NCI-H2196 treated with DMSO at 0.1 percent for 48 hours (cell line): ENCODE results near the gene CD4.
A peak's percentile ranks its signal among the peaks of the same experiment; 100 is the strongest.
"Not testable (repeated sequence)": the region's sequence is repeated elsewhere in the genome, so short reads cannot be mapped to it uniquely, and the experiment has no call there.

Experiments
- DNase-seq: peaks from one replicate; lab custom pipeline; 2025; ENCODE audit not compliant: unreplicated experiment; lab: John Stamatoyannopoulos, UW

CD4 gene

GRCh38 chr12:6788972-6789924 is at the start of gene CD4:
Gene CD4 (plus strand): TSS chr12:6789528. CDS start chr12:6800139, 10,611 bp downstream.
- DNase-seq, result no peak

GRCh38 chr12:6742080-6742479 is 47.2 kb upstream of the CD4 start:
- DNase-seq, result not testable (repeated sequence)

GRCh38 chr12:6742834-6743233 is 46.5 kb upstream of the CD4 start:
- DNase-seq, result no peak

- DNase-seq, result not testable (repeated sequence)
Observed at GRCh38 chr12:6743300-6743699, 46.0 kb upstream of the CD4 start.

- DNase-seq, result no peak
Observed at GRCh38 chr12:6745741-6746525, 43.4 kb upstream of the CD4 start.

GRCh38 chr12:6747216-6747615 is 42.1 kb upstream of the CD4 start:
- no peak for DNase-seq

GRCh38 chr12:6748761-6749160 is 40.6 kb upstream of the CD4 start:
- no peak for DNase-seq

- no peak for DNase-seq
Observed at GRCh38 chr12:6750506-6750905, 38.8 kb upstream of the CD4 start.

GRCh38 chr12:6751767-6752166 is 37.6 kb upstream of the CD4 start:
- no peak for DNase-seq

- no peak for DNase-seq
Observed at GRCh38 chr12:6752167-6752920, 37.0 kb upstream of the CD4 start.

GRCh38 chr12:6752921-6753771 is 36.2 kb upstream of the CD4 start, which contains the start of gene MLF2:
Gene MLF2 (minus strand): TSS chr12:6753141. CDS start chr12:6752334, 807 bp downstream.
- DNase-seq, result peak; percentile 77

- DNase-seq, result no peak
Observed at GRCh38 chr12:6753772-6754356, 35.5 kb upstream of the CD4 start.

- DNase-seq, result no peak
Observed at GRCh38 chr12:6754411-6754810, 34.9 kb upstream of the CD4 start.

- DNase-seq, result no peak
Observed at GRCh38 chr12:6757028-6757690, 32.2 kb upstream of the CD4 start.

GRCh38 chr12:6758506-6759095 is 30.7 kb upstream of the CD4 start:
- DNase-seq, result no peak

- DNase-seq, result no peak
Observed at GRCh38 chr12:6759741-6760140, 29.6 kb upstream of the CD4 start.

- DNase-seq, result no peak
Observed at GRCh38 chr12:6763380-6763779, 25.9 kb upstream of the CD4 start.

- peak; percentile 91 for DNase-seq
Observed at GRCh38 chr12:6764011-6764828, 25.1 kb upstream of the CD4 start.
